HCT116 (cell line): ENCODE measurements around the gene UBE2J2.

Experiments used
- CBX3 ChIP-seq: IDR thresholded peaks from 2 replicates; pipeline ENCODE4 v1.6.1; 2012; ENCODE audit warnings: low read depth
- CEBPB ChIP-seq: IDR thresholded peaks from 2 replicates; pipeline ENCODE4 v1.6.1; 2012; ENCODE audit warnings: low read depth
- EGR1 ChIP-seq: IDR thresholded peaks from 2 replicates; pipeline ENCODE4 v1.6.1; 2012; ENCODE audit warnings: low read depth
- EZH2 ChIP-seq: fragments of 200-600 bp; sonication (generic); IDR thresholded peaks from 2 replicates; pipeline ENCODE4 v1.6.1; 2017; ENCODE audit warnings: antibody characterized with exemption, mixed run types
- POLR2A ChIP-seq: IDR thresholded peaks from 2 replicates; pipeline ENCODE4 v1.7.0; 2011; ENCODE audit warnings: borderline replicate concordance; ENCODE audit not compliant: insufficient read depth, insufficient read length; ENCODE audit errors: extremely low read depth
- POLR2AphosphoS5 ChIP-seq: IDR thresholded peaks from 2 replicates; pipeline ENCODE4 v1.6.1; 2011; ENCODE audit warnings: mild to moderate bottlenecking, low read depth, low read length, moderate library complexity
- SIN3A ChIP-seq: IDR thresholded peaks from 2 replicates; pipeline ENCODE4 v1.6.1; 2012; ENCODE audit warnings: low read depth
- SP1 ChIP-seq: IDR thresholded peaks from 2 replicates; pipeline ENCODE4 v1.6.1; 2012; ENCODE audit warnings: low read depth
- SRF ChIP-seq: IDR thresholded peaks from 2 replicates; pipeline ENCODE4 v1.6.1; 2012; ENCODE audit warnings: low read depth
- TCF7L2 ChIP-seq: IDR thresholded peaks from 2 replicates; pipeline ENCODE4 v1.7.0; 2011; ENCODE audit warnings: borderline replicate concordance, inconsistent platforms; ENCODE audit not compliant: insufficient read depth, insufficient read length; ENCODE audit errors: extremely low read depth
- ZFX ChIP-seq: fragments of 450-650 bp; IDR thresholded peaks from 2 replicates; pipeline ENCODE4 v1.6.1; 2017
- ZNF274 ChIP-seq: fragments of 200-500 bp; sonication (Bioruptor generic); IDR thresholded peaks from 2 replicates; pipeline ENCODE4 v1.6.1; 2014; ENCODE audit warnings: mild to moderate bottlenecking, low read depth, low read length, inconsistent platforms
- TF ChIP-seq, protein P1 (sequence below), 3 experiments: fragments of 200-600 bp in 1 of 3; sonication (generic) in 1 of 3; IDR thresholded peaks in 2 of 3; conservative IDR thresholded peaks in 1 of 3; 2 replicates each; pipeline ENCODE4 v1.5.1; 2012 to 2017; ENCODE audit warnings: low read depth in 2 of 3, low read length in 2 of 3, antibody characterized with exemption in 1 of 3, borderline replicate concordance in 1 of 3, control low read depth in 1 of 3, mild to moderate bottlenecking in 1 of 3, mixed read lengths in 1 of 3, mixed run types in 1 of 3, moderate library complexity in 1 of 3; ENCODE audit not compliant: insufficient read depth in 1 of 3
- TF ChIP-seq, protein P2 (sequence below): IDR thresholded peaks from 2 replicates; pipeline ENCODE4 v1.6.1; 2012

DNA sequence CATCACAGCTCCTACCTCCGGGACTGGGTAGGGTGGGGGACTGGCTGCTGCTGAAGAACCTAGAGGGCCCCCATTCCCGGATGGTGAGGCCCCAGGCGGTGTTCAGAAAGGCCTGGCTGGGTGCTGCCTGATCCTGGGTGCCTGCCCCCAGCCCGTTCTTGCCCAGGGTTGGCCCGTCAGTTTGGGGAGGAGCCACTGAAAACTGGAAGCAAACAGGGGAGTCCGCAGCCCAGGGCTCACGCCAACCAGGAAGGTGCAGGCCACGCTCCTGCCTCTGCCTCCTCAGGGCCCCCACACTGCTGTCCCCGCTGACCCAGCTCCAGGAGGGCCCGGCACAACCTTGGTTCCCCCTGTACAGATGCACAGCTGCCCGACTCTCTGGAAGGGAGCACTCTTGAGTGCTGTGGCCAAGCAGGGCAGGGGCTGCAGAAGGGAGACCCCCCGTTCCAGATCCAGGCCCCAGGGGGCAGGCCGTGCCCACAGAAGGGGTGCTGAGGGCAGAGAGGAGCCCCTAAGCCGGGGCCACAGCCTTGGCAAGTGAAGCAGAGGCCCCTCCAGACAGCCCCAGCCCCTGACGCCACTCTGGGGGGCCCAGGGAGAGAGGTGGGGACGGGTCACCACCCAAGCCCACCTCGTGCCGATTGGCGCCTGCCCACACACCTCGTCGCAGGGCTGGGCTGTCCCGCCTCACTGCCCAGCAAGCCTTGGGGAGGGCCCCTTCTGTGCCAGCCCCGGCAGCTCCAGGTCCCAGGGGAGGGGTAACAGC lies 32.6 kb downstream of the UBE2J2 start:
- TF ChIP-seq, protein P1, sequence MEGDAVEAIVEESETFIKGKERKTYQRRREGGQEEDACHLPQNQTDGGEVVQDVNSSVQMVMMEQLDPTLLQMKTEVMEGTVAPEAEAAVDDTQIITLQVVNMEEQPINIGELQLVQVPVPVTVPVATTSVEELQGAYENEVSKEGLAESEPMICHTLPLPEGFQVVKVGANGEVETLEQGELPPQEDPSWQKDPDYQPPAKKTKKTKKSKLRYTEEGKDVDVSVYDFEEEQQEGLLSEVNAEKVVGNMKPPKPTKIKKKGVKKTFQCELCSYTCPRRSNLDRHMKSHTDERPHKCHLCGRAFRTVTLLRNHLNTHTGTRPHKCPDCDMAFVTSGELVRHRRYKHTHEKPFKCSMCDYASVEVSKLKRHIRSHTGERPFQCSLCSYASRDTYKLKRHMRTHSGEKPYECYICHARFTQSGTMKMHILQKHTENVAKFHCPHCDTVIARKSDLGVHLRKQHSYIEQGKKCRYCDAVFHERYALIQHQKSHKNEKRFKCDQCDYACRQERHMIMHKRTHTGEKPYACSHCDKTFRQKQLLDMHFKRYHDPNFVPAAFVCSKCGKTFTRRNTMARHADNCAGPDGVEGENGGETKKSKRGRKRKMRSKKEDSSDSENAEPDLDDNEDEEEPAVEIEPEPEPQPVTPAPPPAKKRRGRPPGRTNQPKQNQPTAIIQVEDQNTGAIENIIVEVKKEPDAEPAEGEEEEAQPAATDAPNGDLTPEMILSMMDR (IDR thresholded peaks at IDR 0.05 in 2 of 3, conservative IDR thresholded peaks at IDR 0.05 in 1 of 3; ENCODE audit: borderline replicate concordance in 1 of 3, insufficient read depth in 1 of 3, low read depth in 2 of 3, low read length in 2 of 3): no peak
- TF ChIP-seq, protein P2, sequence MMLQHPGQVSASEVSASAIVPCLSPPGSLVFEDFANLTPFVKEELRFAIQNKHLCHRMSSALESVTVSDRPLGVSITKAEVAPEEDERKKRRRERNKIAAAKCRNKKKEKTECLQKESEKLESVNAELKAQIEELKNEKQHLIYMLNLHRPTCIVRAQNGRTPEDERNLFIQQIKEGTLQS: no peak
- no peak for TF ChIP-seq EGR1
- TF ChIP-seq SP1: no peak
- TF ChIP-seq CBX3: no peak
- TF ChIP-seq POLR2A: no peak
- no peak for TF ChIP-seq CEBPB
- no peak for TF ChIP-seq EZH2
- TF ChIP-seq TCF7L2: no peak
- no peak for TF ChIP-seq POLR2AphosphoS5
- no peak for TF ChIP-seq ZNF274
- TF ChIP-seq SIN3A: no peak
- no peak for TF ChIP-seq ZFX
- TF ChIP-seq SRF: no peak
